GM12873 (cell line): ENCODE measurements around the gene FOXL2NB.

Experiments used
- TF ChIP-seq, protein P1 (sequence below): IDR thresholded peaks from 2 replicates; pipeline ENCODE4 v1.5.1; 2012; ENCODE audit warnings: low read depth, mild to moderate bottlenecking, moderate library complexity, low read length, control low read depth; ENCODE audit not compliant: insufficient read depth; ENCODE audit errors: missing control alignments

Gene FOXL2NB

GRCh38 chr3:138916824-138917223, 30.2 kb upstream of the FOXL2NB start:
- TF ChIP-seq, protein P1, sequence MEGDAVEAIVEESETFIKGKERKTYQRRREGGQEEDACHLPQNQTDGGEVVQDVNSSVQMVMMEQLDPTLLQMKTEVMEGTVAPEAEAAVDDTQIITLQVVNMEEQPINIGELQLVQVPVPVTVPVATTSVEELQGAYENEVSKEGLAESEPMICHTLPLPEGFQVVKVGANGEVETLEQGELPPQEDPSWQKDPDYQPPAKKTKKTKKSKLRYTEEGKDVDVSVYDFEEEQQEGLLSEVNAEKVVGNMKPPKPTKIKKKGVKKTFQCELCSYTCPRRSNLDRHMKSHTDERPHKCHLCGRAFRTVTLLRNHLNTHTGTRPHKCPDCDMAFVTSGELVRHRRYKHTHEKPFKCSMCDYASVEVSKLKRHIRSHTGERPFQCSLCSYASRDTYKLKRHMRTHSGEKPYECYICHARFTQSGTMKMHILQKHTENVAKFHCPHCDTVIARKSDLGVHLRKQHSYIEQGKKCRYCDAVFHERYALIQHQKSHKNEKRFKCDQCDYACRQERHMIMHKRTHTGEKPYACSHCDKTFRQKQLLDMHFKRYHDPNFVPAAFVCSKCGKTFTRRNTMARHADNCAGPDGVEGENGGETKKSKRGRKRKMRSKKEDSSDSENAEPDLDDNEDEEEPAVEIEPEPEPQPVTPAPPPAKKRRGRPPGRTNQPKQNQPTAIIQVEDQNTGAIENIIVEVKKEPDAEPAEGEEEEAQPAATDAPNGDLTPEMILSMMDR, result no peak

DNA sequence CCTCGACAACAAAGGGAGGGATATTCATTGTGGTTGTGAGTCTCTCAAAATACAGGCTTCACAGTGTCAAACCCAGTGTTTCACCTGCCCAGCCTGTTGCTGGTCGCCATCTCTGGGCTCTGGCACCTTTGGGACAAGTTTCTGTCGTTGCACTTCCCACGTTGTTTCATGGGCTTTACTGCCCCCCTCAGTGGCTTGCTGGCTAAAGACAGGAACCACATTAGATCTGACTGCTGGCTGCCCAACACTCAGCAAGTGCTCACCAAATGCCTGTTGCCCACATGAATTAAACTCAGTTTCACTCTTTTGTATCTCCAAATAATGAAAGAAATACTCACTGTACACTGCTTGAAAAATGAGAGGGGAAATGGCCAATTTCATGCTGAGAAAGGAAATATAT, 27.7 kb upstream of the FOXL2NB start:
- TF ChIP-seq, protein P1, result no peak

DNA sequence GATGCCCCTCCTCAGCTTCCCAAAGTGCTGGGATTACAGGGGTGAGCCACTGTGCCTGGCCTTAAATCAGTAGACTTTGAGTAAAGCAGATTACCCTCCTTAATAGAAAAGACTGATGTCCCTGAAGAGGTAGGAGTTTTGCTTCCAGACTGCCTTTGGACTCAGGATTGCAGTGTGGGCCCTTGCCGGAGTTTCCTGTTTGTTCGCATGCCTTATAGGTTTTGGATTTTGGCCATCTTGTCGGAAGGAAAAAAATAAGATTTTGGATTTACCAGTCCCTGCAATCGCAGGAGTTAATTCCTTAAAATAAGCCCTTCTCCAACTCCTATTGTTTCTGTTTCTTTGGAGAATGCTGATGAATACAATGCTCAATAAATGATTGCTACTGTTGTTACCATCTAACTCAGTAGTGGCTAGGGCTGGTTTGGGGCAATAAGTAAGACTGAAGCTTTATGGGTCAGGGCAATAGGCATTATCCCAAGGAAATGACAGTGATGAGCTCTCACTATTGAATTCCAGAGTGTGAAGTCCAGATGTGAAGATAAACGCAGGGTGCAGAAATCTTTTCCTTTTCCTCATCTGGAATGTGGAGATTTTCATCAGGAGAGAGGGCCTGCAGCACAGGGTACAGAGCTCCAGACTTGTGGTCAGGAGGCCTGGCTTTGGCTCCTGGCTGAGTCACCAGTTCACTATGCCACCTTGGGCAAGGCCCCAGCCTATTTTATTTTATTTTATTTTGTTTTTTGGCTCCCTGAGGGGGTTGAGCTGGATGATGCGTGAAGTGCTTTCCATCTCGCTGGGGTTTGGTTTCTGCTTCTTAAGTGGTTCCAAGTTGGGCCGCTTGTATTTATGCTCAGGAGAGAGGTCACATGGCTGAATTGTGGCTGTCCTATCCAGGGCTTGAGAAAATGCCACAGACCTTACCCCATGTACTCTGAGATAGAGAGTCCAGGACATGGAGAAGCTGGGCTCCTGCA, 25.4 kb upstream of the FOXL2NB start:
- TF ChIP-seq, protein P1, result no peak

GRCh38 chr3:138923531-138923994, 23.5 kb upstream of the FOXL2NB start:
- TF ChIP-seq, protein P1, result peak; percentile 97

DNA sequence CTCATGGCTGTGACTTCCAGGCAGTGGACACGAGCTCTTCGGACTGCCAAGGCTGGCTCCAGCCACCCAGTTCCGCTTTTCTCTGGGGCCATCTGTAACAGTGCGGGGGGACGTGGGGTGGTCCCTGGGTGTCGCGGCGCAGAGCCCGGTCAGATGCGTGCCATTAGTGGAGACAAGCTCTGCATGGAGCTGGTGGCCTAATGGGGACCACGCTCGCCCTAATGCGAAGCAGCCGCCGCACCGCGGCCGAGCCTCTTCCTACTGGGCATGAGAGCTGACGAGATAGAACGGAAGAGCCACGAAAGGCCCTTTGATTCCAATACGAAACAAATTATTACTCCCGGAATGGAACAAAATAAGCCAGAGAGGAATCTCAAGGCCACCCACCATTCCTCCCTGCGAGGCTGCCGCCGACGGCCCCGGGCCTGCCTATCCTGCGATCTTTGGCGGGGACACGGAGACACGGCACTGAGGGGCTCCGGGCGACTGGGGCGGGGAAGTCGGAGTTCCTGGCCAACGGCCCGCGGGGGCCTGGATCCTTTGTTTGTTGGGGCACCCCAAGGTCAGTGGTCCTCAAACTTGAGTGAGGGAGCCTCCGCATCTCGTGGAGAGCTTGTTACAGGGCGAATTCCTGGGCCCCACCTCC, 18.2 kb upstream of the FOXL2NB start:
- TF ChIP-seq, protein P1, result no peak

GRCh38 chr3:138933068-138933668, 13.8 kb upstream of the FOXL2NB start:
- TF ChIP-seq, protein P1, result no peak
